Coronary artery (tissue), 2 donors: ENCODE measurements around the gene SH3PXD2B.
"Not testable (repeated sequence)": the region's sequence is repeated elsewhere in the genome, so short reads cannot be mapped to it uniquely, and the experiment has no call there.

Source experiments
- DNase-seq: peaks from one replicate; pipeline ENCODE4 v3.0.0-alpha.2; 2017; ENCODE audit warnings: low spot score
- H3K27ac ChIP-seq, 2 donors: fragments of 200-600 bp; sonication (generic); one replicate each; pipeline ENCODE4 v1.5.1; 2016 to 2019
- H3K4me3 ChIP-seq: fragments of 200-600 bp; sonication (generic); 2 replicates; pipeline ENCODE4 v1.5.1; 2016; ENCODE audit warnings: mild to moderate bottlenecking, moderate library complexity
- TF ChIP-seq, protein P1 (sequence below): fragments of 200-600 bp; sonication (generic); IDR thresholded peaks from one replicate; pipeline ENCODE4 v1.5.1; 2019; ENCODE audit warnings: antibody characterized with exemption

Gene SH3PXD2B

DNA sequence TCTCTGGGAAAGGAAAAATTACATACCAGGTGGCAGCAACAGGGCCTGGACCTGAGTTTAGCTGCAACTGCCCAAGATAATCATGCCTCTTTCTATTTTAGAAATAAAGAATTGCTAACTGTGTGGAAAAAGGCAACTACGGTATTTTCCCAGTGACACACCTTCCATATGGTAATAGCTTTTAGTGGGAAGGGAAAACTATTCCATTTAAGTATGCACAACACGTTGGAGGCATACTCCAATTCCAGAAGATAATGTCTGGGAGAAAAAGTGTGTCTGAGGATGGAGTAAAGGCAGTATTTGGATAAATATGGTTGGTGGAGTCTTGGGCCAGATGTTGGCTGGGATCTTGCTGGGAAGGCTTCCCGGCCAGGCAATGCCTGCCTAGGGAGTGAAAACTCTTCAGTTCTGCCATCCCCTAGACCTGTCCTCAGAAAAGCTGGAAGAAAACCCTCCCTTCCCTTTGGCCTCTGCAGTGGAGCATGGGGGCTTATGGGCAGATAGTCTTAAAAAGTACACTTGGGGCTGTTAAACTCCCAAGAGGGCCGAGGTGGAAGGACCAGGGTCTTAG is 40.6 kb downstream of the SH3PXD2B start:
- no peak for DNase-seq
- Histone ChIP-seq H3K27ac (peak overlapping the region; percentile 72 to 87), H3K4me3 (no peak overlapping the region)
- TF ChIP-seq, protein P1, sequence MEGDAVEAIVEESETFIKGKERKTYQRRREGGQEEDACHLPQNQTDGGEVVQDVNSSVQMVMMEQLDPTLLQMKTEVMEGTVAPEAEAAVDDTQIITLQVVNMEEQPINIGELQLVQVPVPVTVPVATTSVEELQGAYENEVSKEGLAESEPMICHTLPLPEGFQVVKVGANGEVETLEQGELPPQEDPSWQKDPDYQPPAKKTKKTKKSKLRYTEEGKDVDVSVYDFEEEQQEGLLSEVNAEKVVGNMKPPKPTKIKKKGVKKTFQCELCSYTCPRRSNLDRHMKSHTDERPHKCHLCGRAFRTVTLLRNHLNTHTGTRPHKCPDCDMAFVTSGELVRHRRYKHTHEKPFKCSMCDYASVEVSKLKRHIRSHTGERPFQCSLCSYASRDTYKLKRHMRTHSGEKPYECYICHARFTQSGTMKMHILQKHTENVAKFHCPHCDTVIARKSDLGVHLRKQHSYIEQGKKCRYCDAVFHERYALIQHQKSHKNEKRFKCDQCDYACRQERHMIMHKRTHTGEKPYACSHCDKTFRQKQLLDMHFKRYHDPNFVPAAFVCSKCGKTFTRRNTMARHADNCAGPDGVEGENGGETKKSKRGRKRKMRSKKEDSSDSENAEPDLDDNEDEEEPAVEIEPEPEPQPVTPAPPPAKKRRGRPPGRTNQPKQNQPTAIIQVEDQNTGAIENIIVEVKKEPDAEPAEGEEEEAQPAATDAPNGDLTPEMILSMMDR: no peak

DNA sequence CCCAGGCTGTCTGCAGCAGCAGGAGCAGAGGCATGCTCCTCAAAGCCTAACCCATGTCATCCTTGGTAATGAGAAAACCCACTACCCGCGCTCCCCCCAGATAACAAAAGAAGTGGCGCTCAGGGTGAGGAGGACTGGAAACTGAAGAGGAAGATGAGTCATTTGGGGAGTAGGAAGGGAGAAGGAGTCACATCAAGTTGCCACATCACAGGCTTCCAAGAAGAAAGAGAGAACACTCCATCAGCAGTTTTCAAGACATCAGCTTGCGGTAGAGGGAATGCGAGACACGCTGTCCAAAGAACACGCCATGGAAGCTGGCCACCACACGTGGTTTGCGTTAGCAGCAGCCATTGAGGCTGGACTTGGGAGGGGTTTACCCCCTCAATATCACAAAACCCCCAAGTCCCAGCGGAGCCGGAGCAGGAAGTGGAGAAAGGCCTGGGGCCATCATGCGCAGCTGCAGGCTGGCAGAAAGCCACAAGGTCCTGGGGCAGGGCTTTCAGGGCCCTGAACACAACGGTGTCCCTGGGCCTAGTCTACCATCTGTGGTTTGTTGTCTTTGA is 41.5 kb downstream of the SH3PXD2B start:
- TF ChIP-seq, protein P1: no peak

DNA sequence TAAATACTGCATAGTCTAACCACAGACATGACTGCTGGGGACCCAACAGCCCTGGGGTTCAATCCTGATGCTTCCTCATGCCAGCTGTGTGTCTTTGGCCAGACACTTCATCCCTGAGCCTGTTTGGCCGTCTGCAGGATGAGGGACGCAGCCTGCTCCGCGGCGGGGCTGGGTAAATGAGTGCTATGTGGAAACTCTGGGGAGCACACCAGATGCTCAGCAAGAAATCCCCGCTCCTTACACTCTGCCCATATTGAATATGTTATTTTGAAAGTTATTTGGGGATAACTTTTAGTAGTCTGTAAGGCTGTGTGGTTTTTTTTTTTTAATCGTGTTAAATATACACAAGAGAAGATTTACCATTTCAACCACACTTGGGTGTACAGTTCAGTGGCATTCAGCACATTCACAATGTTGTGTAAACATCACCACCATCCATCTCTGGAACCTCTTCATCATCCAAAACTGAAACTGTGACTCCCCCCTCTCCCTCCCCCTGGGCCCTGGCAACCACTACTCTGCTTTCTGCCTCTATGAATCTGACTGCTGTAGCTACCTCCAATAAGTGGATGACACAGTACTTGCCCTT is 42.7 kb downstream of the SH3PXD2B start:
- TF ChIP-seq, protein P1: no peak
- no peak overlapping the region for H3K4me3 ChIP-seq
- DNase-seq: no peak
- peak overlapping the region; percentile 32 to 80 for H3K27ac ChIP-seq

More for the DNA sequence above, 41.5 kb downstream of the SH3PXD2B start:
- H3K4me3 ChIP-seq: no peak overlapping the region
- H3K27ac ChIP-seq: peak overlapping the region; percentile 72 to 87
- peak; percentile 91 for DNase-seq

DNA sequence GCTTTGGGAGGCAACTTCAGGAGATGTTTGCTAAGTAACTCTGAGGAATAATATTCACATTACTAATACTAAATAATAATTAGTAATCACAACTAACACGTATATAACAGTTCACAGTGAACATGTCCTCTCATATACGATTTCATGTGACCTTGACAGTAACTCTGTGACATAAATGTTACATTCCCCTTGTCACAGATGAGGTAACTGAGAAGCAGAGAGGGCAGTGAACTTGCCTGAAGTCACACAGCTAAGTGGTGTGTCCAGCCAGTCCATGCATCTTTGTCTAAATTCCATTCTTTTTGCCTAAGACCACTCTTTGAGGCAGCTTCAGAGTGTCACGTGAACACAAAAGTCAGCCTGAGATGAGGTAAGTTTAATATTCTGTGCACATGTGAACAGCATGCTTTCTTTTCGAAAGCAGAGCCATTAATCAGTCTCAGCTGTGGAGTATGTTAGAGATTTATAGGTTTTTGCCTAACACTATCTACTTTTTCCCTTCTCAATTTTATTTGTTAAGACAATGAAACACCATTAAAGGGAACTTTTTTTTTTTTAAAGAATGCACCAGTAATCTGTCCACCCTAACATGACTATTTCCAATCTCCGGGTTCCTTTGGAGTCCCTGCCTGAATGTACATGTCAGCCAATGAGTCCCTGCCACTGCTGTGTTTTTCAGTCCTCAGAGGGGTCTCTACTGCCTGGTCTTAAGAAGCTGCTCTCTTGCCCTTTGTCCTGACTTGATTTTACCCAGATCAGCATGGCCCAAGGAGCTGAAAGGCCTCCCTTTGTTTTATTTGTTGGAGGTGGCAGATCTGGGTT is 43.5 kb downstream of the SH3PXD2B start:
- Histone ChIP-seq H3K4me3 (no peak overlapping the region), H3K27ac (peak overlapping the region; percentile 32 to 80)
- no peak for DNase-seq

DNA sequence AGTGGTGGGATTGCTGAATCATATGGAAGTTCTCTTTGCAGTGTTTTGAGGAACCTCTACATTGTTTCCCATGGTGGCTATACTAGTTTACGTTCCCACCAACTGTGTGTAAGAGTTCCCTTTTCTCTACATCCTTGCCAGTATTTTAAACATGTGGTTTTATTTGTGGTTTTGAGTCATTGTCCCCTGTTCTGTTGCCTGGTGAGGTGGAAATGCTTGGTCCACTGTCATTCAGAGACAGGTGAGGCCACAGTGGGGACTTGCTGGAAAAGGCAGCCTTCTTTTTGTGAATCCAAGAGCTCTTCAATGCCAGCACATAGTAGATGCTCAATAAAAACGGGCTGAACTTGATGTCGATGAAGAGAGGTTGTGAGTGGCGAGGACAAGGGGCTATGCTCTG is 44.2 kb downstream of the SH3PXD2B start:
- no peak for DNase-seq
- peak overlapping the region in 1 of 2 donors; percentile 21 for H3K27ac ChIP-seq
- TF ChIP-seq, protein P1: no peak
- H3K4me3 ChIP-seq: no peak overlapping the region

More for the DNA sequence above, 43.5 kb downstream of the SH3PXD2B start:
- TF ChIP-seq, protein P1: no peak

DNA sequence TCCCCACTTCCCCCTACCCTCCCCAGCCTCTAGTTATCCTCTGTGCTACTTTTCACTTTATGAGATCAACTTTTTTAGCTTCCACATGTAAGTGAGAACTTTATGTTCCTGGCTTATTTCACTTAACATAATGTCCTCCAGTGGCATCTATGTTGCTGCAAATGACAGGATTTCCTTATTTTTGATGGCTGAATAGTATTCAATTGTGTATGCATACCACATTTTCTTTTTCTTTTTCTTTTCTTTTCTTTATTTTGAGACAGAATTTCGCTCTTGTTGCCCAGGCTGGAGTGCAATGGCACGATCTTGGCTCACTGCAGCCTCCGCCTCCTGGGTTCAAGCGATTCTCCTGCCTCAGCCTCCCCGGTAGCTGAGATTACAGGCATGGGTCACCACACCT is 44.8 kb downstream of the SH3PXD2B start:
- DNase-seq, H3K4me3 ChIP-seq: not testable (repeated sequence)
- peak overlapping the region in 1 of 2 donors; percentile 50 for H3K27ac ChIP-seq

DNA sequence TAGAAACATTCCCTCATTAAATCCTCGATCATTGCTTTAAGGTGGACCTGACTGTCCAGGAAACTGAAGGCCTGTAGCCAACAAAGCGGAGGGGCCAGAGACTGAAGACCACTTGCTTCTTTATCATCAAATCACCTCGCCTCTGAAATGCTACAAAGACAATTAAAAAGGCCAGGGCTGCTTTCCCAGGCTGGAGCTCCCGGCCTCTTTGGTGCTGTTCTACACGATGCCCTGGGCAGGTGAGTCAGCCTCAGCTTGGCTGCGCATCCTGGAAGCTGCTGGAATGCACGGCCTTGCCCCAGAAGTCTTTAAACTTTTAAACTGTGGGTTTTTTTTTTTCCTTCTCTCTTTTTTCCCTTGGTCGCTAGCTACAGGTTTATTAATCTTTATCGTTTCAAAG is 46.5 kb downstream of the SH3PXD2B start:
- no peak for DNase-seq
- Histone ChIP-seq H3K4me3 (no peak overlapping the region), H3K27ac (peak overlapping the region; percentile 49 to 53)
- TF ChIP-seq, protein P1: no peak
